ENCODE data around the gene RBM12. TPM values are rescaled to one million over a fixed set of nuclear protein-coding genes. Genes with fewer than 3 reads are reported as not detected.

RBM12 gene
- total RNA-seq, 1 donor from 2014 or later = 147 TPM

- Mint-ChIP-seq H3K4me1 (ENCODE audit: low read depth, unreplicated experiment) (peaks cover 8% of the 10 kb centered on the region), H3K9me3 (ENCODE audit: unreplicated experiment) (no peaks in the 10 kb centered on the region), H3K27ac (ENCODE audit: unreplicated experiment) (no peak overlapping the region), H3K36me3 (ENCODE audit: unreplicated experiment) (no peaks in the 10 kb centered on the region), H3K27me3 (ENCODE audit: unreplicated experiment) (no peaks in the 10 kb centered on the region), H3K4me3 (ENCODE audit: unreplicated experiment) (no peak overlapping the region)
- no peak for TF ChIP-seq CTCF (IDR thresholded peaks at IDR 0.05; ENCODE audit: partially characterized antibody, unreplicated experiment)
- no peak for DNase-seq
Observed at GRCh38 chr20:35652641-35653429, 11.9 kb downstream of the RBM12 start.

GRCh38 chr20:35651958-35652357 lies 12.7 kb downstream of the RBM12 start:
- H3K36me3 Mint-ChIP-seq (ENCODE audit: unreplicated experiment) = no peaks in the 10 kb centered on the region
- H3K9me3 Mint-ChIP-seq (ENCODE audit: unreplicated experiment) = no peaks in the 10 kb centered on the region
- no peaks in the 10 kb centered on the region for H3K27me3 Mint-ChIP-seq (ENCODE audit: unreplicated experiment)
- H3K27ac Mint-ChIP-seq (ENCODE audit: unreplicated experiment) = no peak overlapping the region
- H3K4me3 Mint-ChIP-seq (ENCODE audit: unreplicated experiment) = no peak overlapping the region
- no peak for DNase-seq
- TF ChIP-seq CTCF (IDR thresholded peaks at IDR 0.05; ENCODE audit: partially characterized antibody, unreplicated experiment) = no peak
- peaks cover 6% of the 10 kb centered on the region for H3K4me1 Mint-ChIP-seq (ENCODE audit: low read depth, unreplicated experiment)

- peaks cover 6% of the 10 kb centered on the region for H3K4me1 Mint-ChIP-seq (ENCODE audit: low read depth, unreplicated experiment)
- no peaks in the 10 kb centered on the region for H3K27me3 Mint-ChIP-seq (ENCODE audit: unreplicated experiment)
- H3K4me3 Mint-ChIP-seq (ENCODE audit: unreplicated experiment) = no peak overlapping the region
- no peaks in the 10 kb centered on the region for H3K9me3 Mint-ChIP-seq (ENCODE audit: unreplicated experiment)
- H3K36me3 Mint-ChIP-seq (ENCODE audit: unreplicated experiment) = no peaks in the 10 kb centered on the region
- no peak for DNase-seq
- no peak for TF ChIP-seq CTCF (IDR thresholded peaks at IDR 0.05; ENCODE audit: partially characterized antibody, unreplicated experiment)
- no peak overlapping the region for H3K27ac Mint-ChIP-seq (ENCODE audit: unreplicated experiment)
Observed at GRCh38 chr20:35650632-35651031, 14.1 kb downstream of the RBM12 start.

GRCh38 chr20:35648836-35649235 lies 15.9 kb downstream of the RBM12 start:
- no peak for TF ChIP-seq CTCF (IDR thresholded peaks at IDR 0.05; ENCODE audit: partially characterized antibody, unreplicated experiment)
- no peak for DNase-seq
- Mint-ChIP-seq H3K27ac (ENCODE audit: unreplicated experiment) (no peak overlapping the region), H3K4me3 (ENCODE audit: unreplicated experiment) (no peak overlapping the region), H3K36me3 (ENCODE audit: unreplicated experiment) (no peaks in the 10 kb centered on the region), H3K9me3 (ENCODE audit: unreplicated experiment) (peaks cover 1% of the 10 kb centered on the region), H3K27me3 (ENCODE audit: unreplicated experiment) (no peaks in the 10 kb centered on the region), H3K4me1 (ENCODE audit: low read depth, unreplicated experiment) (peaks cover 15% of the 10 kb centered on the region)

- peaks cover 3% of the 10 kb centered on the region for H3K27me3 Mint-ChIP-seq (ENCODE audit: unreplicated experiment)
Observed at GRCh38 chr20:35644806-35645205, 19.9 kb downstream of the RBM12 start.

More at GRCh38 chr20:35644806-35645205, 19.9 kb downstream of the RBM12 start:
- Mint-ChIP-seq H3K9me3 (ENCODE audit: unreplicated experiment) (peaks cover 1% of the 10 kb centered on the region), H3K4me1 (ENCODE audit: low read depth, unreplicated experiment) (peaks cover 34% of the 10 kb centered on the region), H3K4me3 (ENCODE audit: unreplicated experiment) (peak overlapping the region; percentile 48), H3K36me3 (ENCODE audit: unreplicated experiment) (no peaks in the 10 kb centered on the region), H3K27ac (ENCODE audit: unreplicated experiment) (no peak overlapping the region)
- TF ChIP-seq CTCF (IDR thresholded peaks at IDR 0.05; ENCODE audit: partially characterized antibody, unreplicated experiment) = no peak
- DNase-seq = no peak

All from glutamatergic neuron (in vitro differentiated cells).